HG03280 (cell line): Measurements from ENCODE around the gene MICAL3.
"Not testable (repeated sequence)": the region's sequence is repeated elsewhere in the genome, so short reads cannot be mapped to it uniquely, and the experiment has no call there.

Experiments
- ATAC-seq: cut with Tn5 transposase; IDR thresholded peaks from one replicate; pipeline ENCODE4 v1.9.1; 2021; ENCODE audit warnings: mild to moderate bottlenecking, moderate library complexity; ENCODE audit not compliant: unreplicated experiment

The MICAL3 gene

DNA sequence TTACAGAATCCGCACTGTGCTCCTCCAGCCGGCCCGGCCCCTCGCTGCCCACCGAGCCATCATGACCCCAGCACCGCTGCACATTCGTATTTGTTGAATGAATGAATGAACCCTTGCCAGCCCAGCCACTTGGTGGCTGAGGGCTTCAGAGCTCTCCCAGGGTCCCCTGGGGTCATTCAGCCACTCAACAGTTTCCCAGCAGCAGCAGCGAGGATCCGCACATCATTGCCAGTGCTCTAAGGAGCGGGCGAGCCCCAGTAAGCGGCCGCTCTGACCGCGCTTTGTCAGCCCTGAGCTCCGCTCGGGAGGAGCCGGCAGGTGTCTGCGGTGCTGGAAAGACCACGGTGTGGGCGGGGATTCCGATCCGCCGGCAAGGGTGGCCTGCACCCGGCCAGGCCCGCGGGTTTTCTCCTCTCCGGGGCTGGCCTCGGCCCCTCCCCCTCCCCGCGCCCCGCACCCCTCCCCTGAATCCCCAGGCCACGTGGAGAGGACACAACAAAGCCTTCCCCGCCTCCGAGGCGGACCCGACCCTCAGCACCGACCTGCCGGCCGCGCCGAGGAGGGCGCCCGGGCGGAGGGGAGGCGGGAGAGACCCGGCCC lies 250.7 kb downstream of the MICAL3 start:
- ATAC-seq, result no peak

DNA sequence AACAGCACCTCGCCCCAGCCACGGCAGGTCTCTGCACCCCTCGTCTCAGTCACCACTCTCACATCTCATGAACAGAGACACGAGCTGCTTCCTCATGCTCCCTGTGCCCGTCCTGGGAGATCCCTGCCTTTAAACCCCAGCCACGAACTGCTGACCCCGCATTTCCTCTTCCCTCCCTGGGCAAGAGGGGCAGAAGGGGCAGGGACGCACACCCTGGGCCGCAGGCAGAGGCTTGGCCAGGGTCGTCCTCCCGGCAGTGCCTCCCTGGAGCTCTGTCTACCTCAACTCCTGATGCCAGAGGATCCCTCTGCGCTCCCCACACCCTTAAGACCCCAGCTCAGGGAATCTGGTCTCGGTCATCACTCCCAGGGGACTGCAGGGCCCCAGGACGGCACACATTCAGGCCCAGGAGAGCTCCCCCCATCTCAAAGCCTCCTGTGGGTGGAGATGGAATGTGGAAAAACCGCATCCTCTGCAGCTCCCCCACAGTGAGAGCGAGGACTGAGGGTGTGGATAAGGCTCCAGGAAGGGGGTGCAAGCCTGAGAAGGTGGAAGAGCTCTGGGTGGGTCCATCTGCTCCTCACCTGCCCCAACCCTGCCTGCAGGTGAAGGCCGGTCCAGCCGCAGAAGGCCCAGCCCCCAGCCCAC lies 251.3 kb downstream of the MICAL3 start:
- ATAC-seq, result no peak

DNA sequence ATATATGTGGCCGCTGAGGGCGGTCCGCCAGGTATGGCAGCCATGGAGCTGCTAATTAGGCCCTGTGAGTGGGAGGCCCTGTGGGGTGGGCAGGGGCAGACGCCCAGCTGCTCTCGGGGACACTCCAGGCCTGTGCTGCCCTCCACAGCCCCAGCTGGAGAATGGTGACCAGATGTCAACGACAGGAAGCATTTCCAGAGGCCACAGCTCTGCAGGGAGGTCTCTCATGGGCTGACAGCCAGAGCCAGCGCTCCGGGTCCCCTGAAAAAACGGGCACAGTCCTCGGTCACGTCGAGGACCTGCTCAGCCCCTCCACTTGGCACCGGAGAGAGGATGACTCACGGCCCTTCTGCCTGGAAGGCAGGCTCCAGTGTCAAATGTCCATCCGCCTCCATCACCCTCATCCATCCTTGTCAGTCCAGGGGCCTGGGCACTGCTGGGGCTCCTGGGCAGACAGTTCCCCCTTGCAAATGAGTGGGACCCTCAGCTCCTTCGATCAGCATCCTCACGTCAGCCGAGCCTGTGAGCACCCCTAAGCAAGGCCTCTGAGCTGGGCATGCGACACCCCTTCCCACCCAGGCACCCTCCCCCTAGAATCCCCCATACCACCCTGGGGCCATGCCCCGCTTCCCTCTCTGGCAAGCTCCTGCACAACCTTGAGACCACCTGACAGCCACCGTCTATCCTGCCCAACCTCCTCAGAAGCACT lies 252.0 kb downstream of the MICAL3 start:
- no peak for ATAC-seq

DNA sequence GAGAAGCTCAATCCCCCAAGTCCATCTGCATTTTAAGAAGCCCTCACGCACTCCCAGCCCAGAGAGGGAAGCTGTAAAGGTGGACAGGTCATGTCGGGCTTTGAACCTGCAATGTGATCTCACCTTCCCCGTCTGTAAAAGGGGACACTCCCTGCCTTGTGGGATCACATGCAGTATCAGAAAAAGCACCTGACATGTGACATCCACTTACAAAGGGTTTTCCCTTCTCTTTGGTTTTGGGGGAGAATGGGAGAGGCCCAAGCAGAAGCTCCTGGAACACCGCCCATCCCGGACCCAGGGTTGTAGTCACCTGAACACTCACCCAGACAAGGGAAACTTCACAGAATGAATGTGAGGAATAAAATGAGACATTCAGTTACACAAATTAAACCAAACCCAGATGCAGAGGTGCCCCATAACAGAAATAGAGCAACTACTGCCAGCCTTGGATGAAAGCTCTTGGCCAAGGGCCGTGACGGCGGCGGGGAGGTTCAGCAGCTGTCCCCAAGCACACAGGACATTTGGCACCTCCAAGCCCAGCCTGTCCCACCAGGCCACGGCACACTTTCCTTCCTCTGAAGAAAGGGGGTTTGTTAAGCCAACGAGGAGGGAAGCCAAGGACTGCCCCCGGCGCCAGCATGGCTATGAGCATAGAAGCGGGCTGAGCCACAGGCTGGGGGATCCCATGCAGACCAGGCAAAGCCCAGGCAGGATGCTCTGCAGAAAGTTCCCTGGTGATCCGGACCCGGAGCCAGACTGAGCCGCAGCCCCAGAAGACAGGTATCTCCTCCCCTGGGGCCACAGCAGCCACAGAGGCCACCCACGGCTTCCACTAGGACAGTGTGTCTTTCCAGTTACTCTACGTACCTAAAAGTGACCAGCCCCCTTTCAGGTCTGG lies 253.9 kb downstream of the MICAL3 start:
- ATAC-seq, result no peak

DNA sequence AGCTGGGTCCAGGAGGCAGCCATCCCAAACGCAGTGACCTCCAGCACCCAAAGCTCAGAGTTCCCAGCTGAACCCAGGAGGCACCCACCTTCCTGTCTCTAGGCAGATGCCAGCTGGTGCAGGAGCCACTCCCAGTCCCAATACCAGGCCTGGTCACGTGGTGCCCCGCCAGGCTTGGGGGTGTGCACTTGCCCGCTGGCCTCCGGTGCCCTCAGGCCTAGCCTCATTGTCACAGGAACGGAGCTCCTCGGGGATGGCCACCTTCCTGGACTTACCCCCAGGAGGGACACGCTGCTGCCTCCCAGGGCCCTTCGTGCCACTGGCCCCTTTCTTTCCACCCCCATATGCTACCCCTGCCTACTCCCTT lies 254.7 kb downstream of the MICAL3 start:
- no peak for ATAC-seq

DNA sequence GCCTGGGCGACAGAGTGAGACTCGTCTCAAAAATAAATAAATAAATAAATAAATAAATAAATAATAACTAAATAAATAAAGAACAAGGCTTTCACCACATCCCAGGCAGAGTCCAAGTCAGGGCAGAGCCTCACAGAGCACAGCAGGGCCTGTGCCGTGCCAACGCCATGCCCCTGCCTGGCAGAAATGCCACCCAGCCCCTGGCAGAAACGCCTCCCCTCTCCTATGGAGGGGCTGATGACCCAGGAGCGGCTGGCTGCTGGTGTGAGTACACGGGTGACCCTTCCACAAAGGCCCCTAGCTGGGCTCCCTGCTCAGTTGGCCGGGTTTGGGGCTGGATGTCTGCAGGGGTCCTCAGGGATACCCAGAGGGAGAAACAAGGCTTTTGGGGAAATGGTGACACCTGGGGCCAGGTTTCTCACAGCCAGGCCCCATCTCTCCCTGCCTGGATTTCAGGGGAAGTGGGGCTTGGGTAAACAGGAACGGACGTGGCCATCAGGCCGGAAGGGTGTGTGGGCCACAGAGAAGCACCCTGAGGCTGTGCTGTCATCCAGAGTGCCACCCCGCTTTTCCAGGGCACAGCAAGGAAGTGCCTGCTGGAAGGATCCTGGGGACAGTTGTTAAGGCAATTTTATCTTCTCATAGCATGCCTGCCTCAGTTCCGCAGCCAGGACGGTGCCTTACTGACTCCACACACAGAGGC lies 255.2 kb downstream of the MICAL3 start:
- ATAC-seq, result no peak

DNA sequence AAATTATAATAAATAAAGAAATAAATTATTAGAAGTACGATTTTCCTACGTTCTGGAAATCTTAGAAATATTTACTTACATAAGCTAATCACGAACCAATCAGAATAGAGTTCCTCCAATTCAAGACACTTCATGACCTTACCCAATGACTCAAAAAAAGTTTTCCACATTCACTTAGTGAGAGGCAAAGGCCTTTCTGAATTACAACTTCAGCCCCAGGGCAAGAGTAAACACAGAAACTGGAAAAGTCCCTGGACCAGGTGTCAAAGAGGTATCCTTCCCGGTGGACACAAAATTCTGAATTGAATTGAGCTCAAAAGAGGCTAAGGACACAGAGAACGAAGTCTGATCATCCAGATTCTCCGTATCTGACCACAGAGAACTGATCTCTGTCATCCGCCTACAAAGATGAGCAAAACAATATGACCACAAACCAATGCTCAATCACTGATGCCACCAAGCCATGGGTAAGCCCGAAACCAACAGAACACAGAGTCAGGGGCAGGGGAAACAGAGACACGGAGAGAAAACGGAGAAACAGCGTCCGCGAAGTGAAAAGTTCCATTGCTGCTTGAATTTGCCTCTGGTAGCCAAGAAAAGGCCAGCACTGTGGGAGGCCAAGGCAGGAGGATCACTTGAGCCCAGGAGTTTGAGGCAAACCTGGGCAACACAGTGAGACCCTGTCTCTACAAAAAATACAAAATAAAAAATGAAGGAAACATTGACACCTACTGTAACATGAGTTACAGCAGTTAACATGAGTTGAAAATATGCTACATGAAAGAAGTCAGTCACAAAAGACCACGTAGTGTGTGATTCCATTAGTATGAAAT lies 256.9 kb downstream of the MICAL3 start:
- ATAC-seq, result peak; percentile 76

DNA sequence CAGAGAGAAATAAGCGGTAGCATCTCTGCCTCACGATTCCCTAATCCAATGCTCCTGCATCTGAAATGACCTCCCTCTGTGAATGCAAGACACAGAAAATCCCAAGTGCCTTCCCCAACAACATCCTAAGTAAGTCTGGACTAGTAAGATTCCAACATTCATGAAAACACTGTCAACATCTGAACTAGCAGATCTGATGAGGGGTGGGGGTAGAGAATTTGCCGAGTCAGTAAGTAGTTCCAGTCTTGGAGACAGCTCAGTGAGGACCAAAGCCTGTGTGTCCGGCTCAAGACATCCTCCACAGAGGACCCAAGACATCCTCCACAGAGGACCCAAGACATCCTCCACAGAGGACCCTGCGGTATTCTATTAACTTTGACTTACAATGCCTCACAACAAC lies 259.5 kb downstream of the MICAL3 start:
- not testable (repeated sequence) for ATAC-seq

DNA sequence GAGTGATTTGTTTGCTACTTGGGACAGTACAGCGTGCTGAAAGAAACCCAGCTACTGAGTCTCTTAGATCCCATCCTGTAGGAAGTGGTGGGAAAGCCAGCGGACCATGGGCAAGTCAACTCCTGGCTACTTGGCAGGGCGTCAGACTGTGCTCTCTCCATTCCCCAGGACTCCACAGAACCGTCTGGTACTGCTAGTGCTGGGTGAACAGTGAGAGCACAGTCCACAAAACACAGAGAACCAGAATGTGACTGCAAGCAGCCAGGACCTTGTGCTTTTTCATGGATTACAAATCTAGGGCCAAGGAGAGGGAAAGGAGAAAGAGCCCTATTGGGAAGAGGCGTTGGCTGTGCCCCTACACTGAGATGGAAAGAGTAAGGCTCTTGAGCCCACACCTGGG lies 260.3 kb downstream of the MICAL3 start:
- no peak for ATAC-seq

DNA sequence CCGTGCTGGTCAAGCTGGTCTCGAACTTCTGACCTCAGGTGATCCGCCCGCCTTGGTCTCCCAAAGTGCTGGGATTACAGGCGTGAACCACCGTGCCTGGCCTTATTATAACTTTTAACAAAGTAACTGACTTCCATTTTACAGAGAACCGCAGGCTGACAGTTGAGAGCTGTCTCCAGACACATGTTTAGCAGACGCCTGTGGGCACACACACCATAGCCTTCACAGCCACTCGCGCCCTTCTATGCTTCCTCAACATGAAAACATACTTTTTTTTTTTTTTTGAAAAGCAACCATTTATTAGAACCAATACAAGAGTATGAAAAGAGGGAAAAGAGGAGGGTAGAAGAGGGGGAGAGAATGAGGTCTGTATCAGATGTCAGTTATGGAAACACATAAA lies 260.9 kb downstream of the MICAL3 start:
- ATAC-seq, result not testable (repeated sequence)

DNA sequence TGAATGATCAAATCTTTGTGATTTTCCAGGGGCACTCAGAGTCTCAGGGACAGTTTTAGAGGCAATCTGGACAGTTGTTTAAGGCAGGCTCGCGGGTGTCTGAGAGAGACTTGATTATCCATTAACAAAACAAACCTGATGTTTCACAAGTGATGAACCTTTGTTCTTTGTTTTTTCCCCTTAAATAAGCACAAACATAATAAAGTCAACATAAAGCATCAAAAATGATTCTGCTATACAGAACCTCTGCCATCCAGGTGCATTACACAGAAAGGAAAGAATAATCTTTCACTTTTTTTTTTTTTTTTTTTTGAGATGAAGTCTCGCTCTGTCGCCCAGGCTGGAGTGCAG lies 263.2 kb downstream of the MICAL3 start:
- ATAC-seq, result no peak

DNA sequence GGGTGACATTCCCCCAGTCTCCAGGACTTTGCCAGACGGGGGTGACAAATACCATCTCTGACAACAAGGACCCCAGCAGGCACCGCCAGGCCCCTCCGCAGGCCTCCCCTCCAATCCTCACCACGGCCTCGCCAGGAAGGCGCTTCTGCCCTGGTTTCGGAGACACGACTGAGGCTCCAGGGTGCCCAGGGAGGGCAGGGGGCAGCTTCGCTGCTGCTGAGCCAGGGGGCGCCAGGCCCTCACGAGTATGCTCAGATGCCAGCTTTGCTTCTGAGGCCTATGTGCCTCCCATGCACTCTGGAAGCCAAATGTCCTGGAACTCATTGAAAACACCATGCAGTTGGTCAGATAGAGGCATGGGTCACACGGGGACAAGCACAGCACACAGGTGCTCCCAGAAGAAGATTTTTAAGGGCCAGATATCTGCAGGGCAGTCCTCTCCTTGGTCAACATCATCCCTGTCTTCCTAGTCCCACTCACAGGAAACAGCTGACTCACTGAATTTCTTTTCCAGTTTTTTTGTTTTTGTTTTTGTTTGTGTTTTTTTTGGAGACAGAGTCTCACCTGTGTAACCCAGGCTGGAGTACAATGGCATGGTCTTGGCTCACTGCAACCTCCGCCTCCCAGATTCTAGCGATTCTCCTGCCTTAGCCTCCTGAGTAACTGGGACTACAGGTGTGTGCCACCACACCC lies 270.0 kb downstream of the MICAL3 start:
- ATAC-seq, result no peak

DNA sequence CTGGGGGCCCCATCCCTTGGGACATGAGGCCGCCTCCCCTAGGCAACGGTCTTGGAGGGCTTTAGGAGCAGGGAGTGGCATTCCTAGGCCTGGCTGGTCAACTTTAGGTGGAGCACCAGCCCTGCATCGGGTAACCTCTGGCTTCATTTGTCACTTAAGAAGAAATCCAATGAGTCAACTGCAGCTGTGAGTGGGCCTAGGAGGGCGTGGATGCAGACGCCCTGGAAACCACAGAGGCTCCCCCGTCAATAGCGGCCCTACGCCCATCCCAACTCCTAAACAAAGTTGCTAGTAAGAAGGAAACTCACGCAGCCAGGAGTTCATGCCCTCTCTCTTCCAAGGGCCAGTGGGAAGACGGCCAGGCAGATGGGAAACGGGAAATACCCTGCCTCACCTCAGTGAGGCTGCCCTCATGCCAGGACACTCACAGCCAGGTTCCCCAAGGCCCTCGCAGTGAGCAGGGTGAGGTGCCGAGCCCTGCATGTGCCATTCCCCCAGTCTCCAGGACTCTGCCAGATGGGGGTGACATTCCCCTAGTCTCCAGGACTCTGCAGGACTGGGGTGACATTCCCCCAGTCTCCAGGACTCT lies 270.9 kb downstream of the MICAL3 start:
- no peak for ATAC-seq

DNA sequence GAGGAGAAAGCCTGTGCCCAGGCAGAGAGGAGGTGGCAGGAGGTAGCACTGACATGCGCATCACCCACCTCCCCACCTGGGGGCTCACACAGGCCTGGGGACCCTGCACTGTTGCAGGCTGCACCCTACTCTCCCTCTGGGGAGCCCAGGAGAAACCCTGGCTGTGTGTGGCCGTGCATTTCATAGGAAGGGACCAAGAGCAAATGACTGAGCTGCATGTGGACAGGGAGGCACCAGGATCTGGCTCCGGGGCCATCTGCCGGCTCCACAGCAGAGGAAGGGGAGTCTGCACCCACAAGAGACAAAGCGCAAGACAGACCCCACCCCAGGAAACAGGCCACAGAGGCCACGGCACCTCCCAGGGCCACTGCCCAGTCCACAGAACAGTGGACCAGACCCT lies 272.8 kb downstream of the MICAL3 start:
- ATAC-seq, result no peak

DNA sequence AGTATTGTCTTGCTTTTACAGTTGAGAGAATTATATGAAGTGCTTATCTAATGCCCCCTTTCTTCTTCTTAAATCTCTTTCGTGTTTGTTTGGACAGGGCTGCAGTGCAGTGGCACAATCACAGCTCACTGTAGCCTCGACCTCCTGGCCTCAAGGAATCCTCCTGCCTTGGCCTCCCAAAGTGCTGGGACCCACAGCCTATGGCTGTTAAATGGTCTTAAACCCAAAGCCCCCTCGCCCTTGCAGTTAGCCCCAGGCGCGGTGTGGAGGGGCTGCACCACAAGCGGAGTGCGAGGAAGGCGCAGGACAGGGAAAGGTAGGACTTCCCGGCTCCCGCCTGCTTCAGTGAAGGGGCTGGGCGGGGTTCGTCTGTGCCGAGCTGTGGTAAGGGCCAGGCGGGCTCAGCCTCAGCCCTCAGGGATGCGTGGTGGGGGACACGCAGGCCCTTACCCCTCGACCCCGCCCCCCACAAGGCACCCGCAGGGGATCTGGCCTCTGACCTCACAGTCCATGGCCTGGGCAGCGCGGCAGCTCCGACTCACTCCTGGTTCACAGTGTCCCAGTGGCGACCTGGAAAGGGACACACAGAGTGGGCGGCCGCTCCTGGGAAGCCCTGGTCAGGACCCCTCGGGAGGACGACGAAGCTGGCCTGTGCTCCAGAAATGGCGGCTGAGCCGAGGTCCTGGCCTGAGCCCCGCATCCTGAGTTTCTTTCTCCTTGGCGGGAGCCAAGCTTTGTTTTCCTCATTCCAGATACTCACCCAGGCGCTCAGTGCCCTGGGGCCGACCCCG lies 274.6 kb downstream of the MICAL3 start:
- no peak for ATAC-seq

DNA sequence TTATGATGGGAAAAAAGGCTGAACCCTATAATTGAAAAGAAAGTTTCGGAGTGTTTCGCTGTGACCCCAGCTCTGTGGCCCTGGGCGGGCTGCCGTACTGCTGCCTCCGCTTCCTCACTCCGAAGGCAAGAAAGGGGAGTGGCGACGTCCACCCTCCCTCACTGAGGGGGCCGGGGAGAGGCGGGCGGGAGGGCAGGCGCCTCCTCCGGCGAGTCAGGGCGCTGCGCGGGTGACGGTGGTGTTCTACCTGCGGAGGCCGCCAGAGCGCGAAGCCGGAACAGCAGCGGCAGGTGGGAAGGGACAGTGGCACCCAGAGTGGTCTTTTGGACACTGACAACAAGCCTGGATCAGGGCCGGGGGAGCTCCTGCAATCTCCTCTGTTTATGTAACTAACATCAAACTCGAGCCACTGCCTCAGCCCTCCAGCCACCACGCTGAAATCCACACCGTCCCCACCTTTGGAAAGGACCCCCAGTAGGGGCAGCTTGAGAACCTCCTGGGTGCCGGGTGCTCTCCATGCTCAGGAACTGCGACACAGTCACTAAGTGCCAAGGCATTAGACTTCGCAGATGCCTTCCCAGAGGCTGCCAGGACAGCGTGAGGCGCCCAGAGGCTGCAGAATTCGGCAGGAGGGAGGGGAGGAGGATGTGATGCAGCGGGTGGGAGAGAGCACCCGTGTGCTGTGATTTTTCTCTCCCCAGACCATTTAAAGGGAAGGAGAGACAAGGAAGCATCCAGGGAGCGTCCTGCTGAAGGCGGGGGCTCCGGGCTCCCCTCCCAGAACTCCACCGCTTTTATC lies 275.6 kb downstream of the MICAL3 start:
- ATAC-seq, result no peak

DNA sequence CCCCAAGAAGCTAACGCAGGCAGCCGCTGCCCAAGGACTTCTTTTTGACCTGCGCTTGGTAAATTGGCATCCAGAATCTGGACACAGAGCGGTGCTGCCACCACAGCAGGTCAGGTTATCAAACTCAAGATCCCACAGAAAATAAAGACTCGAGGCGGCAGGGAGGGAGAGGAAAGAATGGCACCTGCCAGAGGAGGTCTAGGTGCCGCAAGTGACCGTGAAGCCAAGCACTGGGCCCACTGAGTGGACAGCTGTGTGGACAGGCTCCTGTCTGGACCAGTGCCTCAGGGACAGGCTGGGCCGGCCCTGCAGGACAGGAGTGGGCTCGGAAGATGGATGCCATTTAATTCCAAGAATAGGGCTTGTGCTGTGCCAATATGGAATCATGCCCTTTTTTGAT lies 277.4 kb downstream of the MICAL3 start:
- no peak for ATAC-seq
